Measurements from ENCODE around the gene LPCAT4.

GRCh38 chr15:34354286-34354685 is 12.7 kb downstream of the LPCAT4 start:
- no peak for TF ChIP-seq GATA3 (IDR thresholded peaks at IDR 0.05; ENCODE audit: low read depth, low read length)
- no peak for TF ChIP-seq GATA2 (IDR thresholded peaks at IDR 0.05; ENCODE audit: low read depth, low read length)
